NB4 (cell line): ENCODE data around the gene TEX54.

Source experiments
- MYC ChIP-seq: IDR thresholded peaks from 2 replicates; pipeline ENCODE4 v1.6.1; 2011; ENCODE audit warnings: low read depth, low read length
- POLR2A ChIP-seq: IDR thresholded peaks from 2 replicates; pipeline ENCODE4 v1.6.1; 2011; ENCODE audit warnings: mild to moderate bottlenecking; ENCODE audit not compliant: insufficient read length; ENCODE audit errors: extremely low read depth
- TF ChIP-seq, protein P1 (sequence below): IDR thresholded peaks from one replicate; pipeline ENCODE4 v1.5.1; 2012; ENCODE audit warnings: low read depth, low read length
- TF ChIP-seq, protein P2 (sequence below): IDR thresholded peaks from 2 replicates; pipeline ENCODE4 v1.6.1; 2011; ENCODE audit warnings: low read depth, low read length

DNA sequence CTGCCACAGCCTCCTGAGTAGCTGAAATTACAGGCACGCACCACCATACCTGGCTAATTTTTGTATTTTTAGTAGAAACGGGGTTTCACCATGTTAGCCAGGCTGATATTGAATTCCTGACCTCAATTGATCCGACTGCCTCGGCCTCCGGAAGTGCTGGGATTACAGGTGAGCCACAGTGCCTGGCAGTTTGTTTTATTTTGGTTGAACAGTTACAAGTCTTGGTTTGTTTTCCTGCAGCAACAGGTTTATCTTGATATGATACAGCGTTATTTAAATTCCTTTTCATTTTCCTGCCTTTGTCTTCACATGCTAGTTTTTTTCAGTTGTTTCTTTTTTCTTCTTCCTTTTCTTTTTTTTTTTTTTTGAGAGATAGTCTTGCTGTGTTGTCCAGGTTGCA, 44.1 kb upstream of the TEX54 start:
- TF ChIP-seq, protein P1, sequence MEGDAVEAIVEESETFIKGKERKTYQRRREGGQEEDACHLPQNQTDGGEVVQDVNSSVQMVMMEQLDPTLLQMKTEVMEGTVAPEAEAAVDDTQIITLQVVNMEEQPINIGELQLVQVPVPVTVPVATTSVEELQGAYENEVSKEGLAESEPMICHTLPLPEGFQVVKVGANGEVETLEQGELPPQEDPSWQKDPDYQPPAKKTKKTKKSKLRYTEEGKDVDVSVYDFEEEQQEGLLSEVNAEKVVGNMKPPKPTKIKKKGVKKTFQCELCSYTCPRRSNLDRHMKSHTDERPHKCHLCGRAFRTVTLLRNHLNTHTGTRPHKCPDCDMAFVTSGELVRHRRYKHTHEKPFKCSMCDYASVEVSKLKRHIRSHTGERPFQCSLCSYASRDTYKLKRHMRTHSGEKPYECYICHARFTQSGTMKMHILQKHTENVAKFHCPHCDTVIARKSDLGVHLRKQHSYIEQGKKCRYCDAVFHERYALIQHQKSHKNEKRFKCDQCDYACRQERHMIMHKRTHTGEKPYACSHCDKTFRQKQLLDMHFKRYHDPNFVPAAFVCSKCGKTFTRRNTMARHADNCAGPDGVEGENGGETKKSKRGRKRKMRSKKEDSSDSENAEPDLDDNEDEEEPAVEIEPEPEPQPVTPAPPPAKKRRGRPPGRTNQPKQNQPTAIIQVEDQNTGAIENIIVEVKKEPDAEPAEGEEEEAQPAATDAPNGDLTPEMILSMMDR = no peak
- TF ChIP-seq, protein P2, sequence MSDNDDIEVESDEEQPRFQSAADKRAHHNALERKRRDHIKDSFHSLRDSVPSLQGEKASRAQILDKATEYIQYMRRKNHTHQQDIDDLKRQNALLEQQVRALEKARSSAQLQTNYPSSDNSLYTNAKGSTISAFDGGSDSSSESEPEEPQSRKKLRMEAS = no peak
- TF ChIP-seq MYC = no peak
- TF ChIP-seq POLR2A = no peak
